ENCODE data around the gene HOXD13. TPM values are rescaled to one million over a fixed set of nuclear protein-coding genes. Genes with fewer than 3 reads are reported as not detected.

Gene HOXD13
- polyA plus RNA-seq, 1 donor, result not detected

- DNase-seq, result no peak
Observed at GRCh38 chr2:176106581-176107539, 14.3 kb downstream of the HOXD13 start, which contains the start of gene HOXD11. Gene HOXD11, plus strand, starts transcription at chr2:176107280. Its CDS starts 76 bp downstream, at chr2:176107356.

GRCh38 chr2:176107731-176108181 lies 15.2 kb downstream of the HOXD13 start:
- no peak for DNase-seq

GRCh38 chr2:176109192-176109901 lies 16.8 kb downstream of the HOXD13 start:
- DNase-seq, result no peak

- no peak for DNase-seq
Observed at GRCh38 chr2:176109946-176110345, 17.4 kb downstream of the HOXD13 start.

- no peak for DNase-seq
Observed at GRCh38 chr2:176110415-176111308, 18.1 kb downstream of the HOXD13 start.

GRCh38 chr2:176111309-176111663 lies 18.8 kb downstream of the HOXD13 start:
- no peak for DNase-seq

- no peak for DNase-seq
Observed at GRCh38 chr2:176111846-176112374, 19.4 kb downstream of the HOXD13 start.

GRCh38 chr2:176112375-176113302 lies 20.1 kb downstream of the HOXD13 start:
- DNase-seq, result no peak

- DNase-seq, result no peak
Observed at GRCh38 chr2:176114120-176114929, 21.8 kb downstream of the HOXD13 start.

- no peak for DNase-seq
Observed at GRCh38 chr2:176114930-176115625, 22.6 kb downstream of the HOXD13 start.

- peak; percentile 84 for DNase-seq
Observed at GRCh38 chr2:176115883-176116813, 23.6 kb downstream of the HOXD13 start, which contains the start of gene HOXD10. Gene HOXD10, plus strand, starts transcription at chr2:176116778. Its CDS starts 56 bp downstream, at chr2:176116834.

- no peak for DNase-seq
Observed at GRCh38 chr2:176117162-176117822, 24.8 kb downstream of the HOXD13 start.

GRCh38 chr2:176117823-176118371 lies 25.4 kb downstream of the HOXD13 start:
- DNase-seq, result no peak

- no peak for DNase-seq
Observed at GRCh38 chr2:176118601-176119339, 26.2 kb downstream of the HOXD13 start.

GRCh38 chr2:176120364-176121189 lies 28.1 kb downstream of the HOXD13 start:
- no peak for DNase-seq

Measured in hindlimb muscle (tissue), 1 donor.